ENCODE data around the gene COMT. TPM values are rescaled to one million over a fixed set of nuclear protein-coding genes. Genes with fewer than 3 reads are reported as not detected.

The COMT gene
- total and polyA plus RNA-seq, 9 of the 15 experiments (the other 6 are each of a cell fraction or from before 2014, with no cell fraction given), result 12.5 to 351 (median 155) TPM

GRCh38 chr22:19959043-19959586 is 17.5 kb downstream of the COMT start (continued):
- TF ChIP-seq ESRRA (IDR thresholded peaks at IDR 0.05; ENCODE audit: borderline replicate concordance, low read depth) (peak; percentile 39; the same call in 1 of the 2 replicates), TAF9B (IDR thresholded peaks at IDR 0.05; ENCODE audit: partially characterized antibody) (no peak), C11orf30 (IDR thresholded peaks at IDR 0.05; ENCODE audit: low read depth) (no peak), MAZ (CRISPR knock-in tag; conservative IDR thresholded peaks at IDR 0.05 in 1 of 2, IDR thresholded peaks at IDR 0.05 in 1 of 2) (no peak; a peak in 1 of 4 replicates), ZNF589 (CRISPR knock-in tag; IDR thresholded peaks at IDR 0.05; ENCODE audit: low read depth) (no peak), GATAD2A (IDR thresholded peaks at IDR 0.05) (peak; percentile 15; the same call in 1 of the 2 replicates), ZFP36 (IDR thresholded peaks at IDR 0.05; ENCODE audit: low read depth, low read length, partially characterized antibody) (peak; percentile 25), ZNF140 (CRISPR knock-in tag; IDR thresholded peaks at IDR 0.05) (no peak), CBX2 (IDR thresholded peaks at IDR 0.05; ENCODE audit: insufficient read depth, low read length, poor library complexity, severe bottlenecking) (no peak), RAD51 (IDR thresholded peaks at IDR 0.05; ENCODE audit: borderline replicate concordance, low read depth) (no peak), NELFE (IDR thresholded peaks at IDR 0.05; ENCODE audit: insufficient read depth, insufficient read length) (no peak), ZNF282 (CRISPR knock-in tag; IDR thresholded peaks at IDR 0.05) (no peak), RNF2 (IDR thresholded peaks at IDR 0.05) (no peak), BRF2 (IDR thresholded peaks at IDR 0.05; ENCODE audit: borderline replicate concordance, insufficient read depth, insufficient read length) (no peak), FOXA3 (CRISPR knock-in tag; conservative IDR thresholded peaks at IDR 0.05 in 1 of 2, IDR thresholded peaks at IDR 0.05 in 1 of 2) (no peak), ZC3H11A (IDR thresholded peaks at IDR 0.05; ENCODE audit: low read depth, low read length) (peak; percentile 90), NCOA4 (IDR thresholded peaks at IDR 0.05; ENCODE audit: partially characterized antibody) (no peak), KHSRP (IDR thresholded peaks at IDR 0.05) (no peak), HEY1 (CRISPR knock-in tag; IDR thresholded peaks at IDR 0.05; ENCODE audit: borderline replicate concordance) (no peak), NCOA1 (IDR thresholded peaks at IDR 0.05; ENCODE audit: low read depth) (no peak), HNRNPK (IDR thresholded peaks at IDR 0.05; ENCODE audit: low read depth, low read length, poor library complexity, severe bottlenecking) (no peak), FOXP4 (CRISPR knock-in tag; IDR thresholded peaks at IDR 0.05; ENCODE audit: borderline replicate concordance) (no peak), FOXA1 (IDR thresholded peaks at IDR 0.05; ENCODE audit: borderline replicate concordance) (no peak), IRF2 (CRISPR knock-in tag; IDR thresholded peaks at IDR 0.05) (no peak)
- TF ChIP-seq, protein P1, sequence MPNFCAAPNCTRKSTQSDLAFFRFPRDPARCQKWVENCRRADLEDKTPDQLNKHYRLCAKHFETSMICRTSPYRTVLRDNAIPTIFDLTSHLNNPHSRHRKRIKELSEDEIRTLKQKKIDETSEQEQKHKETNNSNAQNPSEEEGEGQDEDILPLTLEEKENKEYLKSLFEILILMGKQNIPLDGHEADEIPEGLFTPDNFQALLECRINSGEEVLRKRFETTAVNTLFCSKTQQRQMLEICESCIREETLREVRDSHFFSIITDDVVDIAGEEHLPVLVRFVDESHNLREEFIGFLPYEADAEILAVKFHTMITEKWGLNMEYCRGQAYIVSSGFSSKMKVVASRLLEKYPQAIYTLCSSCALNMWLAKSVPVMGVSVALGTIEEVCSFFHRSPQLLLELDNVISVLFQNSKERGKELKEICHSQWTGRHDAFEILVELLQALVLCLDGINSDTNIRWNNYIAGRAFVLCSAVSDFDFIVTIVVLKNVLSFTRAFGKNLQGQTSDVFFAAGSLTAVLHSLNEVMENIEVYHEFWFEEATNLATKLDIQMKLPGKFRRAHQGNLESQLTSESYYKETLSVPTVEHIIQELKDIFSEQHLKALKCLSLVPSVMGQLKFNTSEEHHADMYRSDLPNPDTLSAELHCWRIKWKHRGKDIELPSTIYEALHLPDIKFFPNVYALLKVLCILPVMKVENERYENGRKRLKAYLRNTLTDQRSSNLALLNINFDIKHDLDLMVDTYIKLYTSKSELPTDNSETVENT (CRISPR knock-in tag; IDR thresholded peaks at IDR 0.05), result 0 out of 2 replicates have a peak, but pooled peaks have one; percentile 51
